DOHH2 (cell line): Measurements from ENCODE around the gene PDE11A.

ENCODE experiments used
- CTCF ChIP-seq: fragments of 200-600 bp; sonication (generic); IDR thresholded peaks from one replicate; pipeline ENCODE4 v1.5.1; 2014; ENCODE audit warnings: antibody characterized with exemption, mild to moderate bottlenecking, low read depth, low read length; ENCODE audit not compliant: poor library complexity, severe bottlenecking
- EZH2phosphoT487 ChIP-seq: fragments of 200-600 bp; sonication (generic); IDR thresholded peaks from 2 replicates; pipeline ENCODE4 v1.6.1; 2017; ENCODE audit warnings: borderline replicate concordance, mild to moderate bottlenecking, antibody characterized with exemption, low read length, moderate library complexity, mixed read lengths

GRCh38 chr2:177593402-177593801 is 479.2 kb downstream of the PDE11A start:
- TF ChIP-seq CTCF (no peak), EZH2phosphoT487 (no peak)
